Tibial artery (tissue), 4 donors: ENCODE data around the gene HNRNPL.

Experiments
- DNase-seq, 2 donors: peaks; one replicate each; pipeline ENCODE4 v3.0.0-alpha.2; 2019
- H3K27ac ChIP-seq, 2 donors: fragments of 200-600 bp; sonication (generic) in 1 of 2; 1 replicate in 1 of 2; 2 replicates in 1 of 2; pipeline ENCODE4 v1.5.1; 2018 to 2019; ENCODE audit warnings: mild to moderate bottlenecking in 1 of 2
- H3K27me3 ChIP-seq, 2 donors: fragments of 200-600 bp; sonication (generic) in 1 of 2; one replicate each; pipeline versions ENCODE4 v1.5.1 to v1.6.0; 2016 to 2019
- H3K36me3 ChIP-seq, 3 donors: fragments of 200-600 bp; sonication (generic) in 2 of 3; one replicate each; pipeline ENCODE4 v1.5.1; 2016 to 2019; ENCODE audit warnings: mild to moderate bottlenecking in 2 of 3
- H3K4me1 ChIP-seq, 4 donors: fragments of 200-600 bp; sonication (generic) in 2 of 4; 1 replicate in 3 of 4; 2 replicates in 1 of 4; pipeline ENCODE4 v1.5.1; 2016 to 2019
- H3K4me3 ChIP-seq, 2 donors: fragments of 200-600 bp; sonication (generic) in 1 of 2; 1 replicate in 1 of 2; 2 replicates in 1 of 2; pipeline ENCODE4 v1.5.1; 2018 to 2019; ENCODE audit warnings: mild to moderate bottlenecking in 2 of 2
- H3K9me3 ChIP-seq, 3 donors: fragments of 200-600 bp; sonication (generic) in 1 of 3; one replicate each; pipeline ENCODE4 v1.5.1; 2016 to 2019
- intact Hi-C: fragments of 100-400 bp; cut with DNase I; formaldehyde crosslinking; loops from one replicate; pipeline ENCODE4 v1.15.0; 2023; ENCODE audit warnings: low total_unique reads
- TF ChIP-seq, protein P1 (sequence below), 2 experiments: fragments of 200-600 bp in 1 of 2; fragments of 450-650 bp in 1 of 2; IDR thresholded peaks; one replicate each; pipeline ENCODE4 v1.5.1; 2017 to 2019; ENCODE audit warnings: antibody characterized with exemption in 2 of 2, mild to moderate bottlenecking in 1 of 2, moderate library complexity in 1 of 2

Gene HNRNPL

DNA sequence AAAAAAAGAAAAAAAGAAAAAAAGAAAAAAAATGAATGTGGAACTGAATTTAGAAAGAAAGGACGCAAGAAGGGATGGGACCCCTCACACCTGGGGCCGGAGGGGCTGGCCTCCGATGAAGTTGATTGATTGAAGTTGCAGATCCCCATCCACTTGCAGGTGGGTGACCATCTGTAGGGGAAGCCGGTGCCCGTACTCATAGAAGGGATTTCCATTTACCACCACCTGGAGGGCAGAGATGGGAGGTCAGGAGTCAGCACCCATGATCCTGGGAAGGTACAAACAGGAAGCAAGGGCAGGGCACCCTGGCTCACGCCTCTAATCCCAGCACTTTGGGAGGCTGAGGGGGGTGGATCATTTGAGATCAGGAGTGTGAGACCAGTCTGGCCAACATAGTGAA, 43.4 kb downstream of the HNRNPL start:
- Histone ChIP-seq H3K9me3 (no peaks in the 10 kb centered on the region), H3K36me3 (peaks cover 0 to 11% (median 0%) of the 10 kb centered on the region in 3 donors), H3K27ac (no peak overlapping the region), H3K4me1 (no peaks in the 10 kb centered on the region), H3K4me3 (no peak overlapping the region), H3K27me3 (no peaks in the 10 kb centered on the region)
- intact Hi-C loops = no loop called here
- DNase-seq = no peak
- TF ChIP-seq, protein P1, sequence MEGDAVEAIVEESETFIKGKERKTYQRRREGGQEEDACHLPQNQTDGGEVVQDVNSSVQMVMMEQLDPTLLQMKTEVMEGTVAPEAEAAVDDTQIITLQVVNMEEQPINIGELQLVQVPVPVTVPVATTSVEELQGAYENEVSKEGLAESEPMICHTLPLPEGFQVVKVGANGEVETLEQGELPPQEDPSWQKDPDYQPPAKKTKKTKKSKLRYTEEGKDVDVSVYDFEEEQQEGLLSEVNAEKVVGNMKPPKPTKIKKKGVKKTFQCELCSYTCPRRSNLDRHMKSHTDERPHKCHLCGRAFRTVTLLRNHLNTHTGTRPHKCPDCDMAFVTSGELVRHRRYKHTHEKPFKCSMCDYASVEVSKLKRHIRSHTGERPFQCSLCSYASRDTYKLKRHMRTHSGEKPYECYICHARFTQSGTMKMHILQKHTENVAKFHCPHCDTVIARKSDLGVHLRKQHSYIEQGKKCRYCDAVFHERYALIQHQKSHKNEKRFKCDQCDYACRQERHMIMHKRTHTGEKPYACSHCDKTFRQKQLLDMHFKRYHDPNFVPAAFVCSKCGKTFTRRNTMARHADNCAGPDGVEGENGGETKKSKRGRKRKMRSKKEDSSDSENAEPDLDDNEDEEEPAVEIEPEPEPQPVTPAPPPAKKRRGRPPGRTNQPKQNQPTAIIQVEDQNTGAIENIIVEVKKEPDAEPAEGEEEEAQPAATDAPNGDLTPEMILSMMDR (IDR thresholded peaks at IDR 0.05) = no peak

DNA sequence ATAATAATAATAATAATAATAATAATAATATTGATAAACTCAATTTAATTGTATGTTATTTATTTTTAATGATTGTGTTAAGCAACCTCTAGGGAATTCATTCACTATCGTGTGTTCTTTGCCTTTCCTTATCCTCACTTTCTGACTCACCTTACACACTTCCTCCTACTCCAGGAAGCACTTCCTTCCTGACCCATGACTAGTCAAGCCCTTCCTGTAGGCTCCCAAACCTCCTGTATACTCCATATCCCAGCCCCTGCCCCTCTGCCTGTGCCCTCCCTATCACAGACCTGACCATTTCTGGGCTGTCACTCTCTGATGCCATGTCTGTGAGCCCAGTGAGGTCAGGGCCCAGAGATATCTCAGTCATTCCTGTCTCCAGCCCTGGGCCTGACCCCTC, 44.6 kb downstream of the HNRNPL start:
- Histone ChIP-seq H3K4me1 (no peaks in the 10 kb centered on the region), H3K27ac (no peak overlapping the region), H3K9me3 (no peaks in the 10 kb centered on the region), H3K36me3 (peaks cover 0 to 11% (median 0%) of the 10 kb centered on the region in 3 donors), H3K4me3 (no peak overlapping the region), H3K27me3 (no peaks in the 10 kb centered on the region)
- TF ChIP-seq, protein P1 (IDR thresholded peaks at IDR 0.05) = no peak
- DNase-seq = no peak
- intact Hi-C loops = no loop called here

DNA sequence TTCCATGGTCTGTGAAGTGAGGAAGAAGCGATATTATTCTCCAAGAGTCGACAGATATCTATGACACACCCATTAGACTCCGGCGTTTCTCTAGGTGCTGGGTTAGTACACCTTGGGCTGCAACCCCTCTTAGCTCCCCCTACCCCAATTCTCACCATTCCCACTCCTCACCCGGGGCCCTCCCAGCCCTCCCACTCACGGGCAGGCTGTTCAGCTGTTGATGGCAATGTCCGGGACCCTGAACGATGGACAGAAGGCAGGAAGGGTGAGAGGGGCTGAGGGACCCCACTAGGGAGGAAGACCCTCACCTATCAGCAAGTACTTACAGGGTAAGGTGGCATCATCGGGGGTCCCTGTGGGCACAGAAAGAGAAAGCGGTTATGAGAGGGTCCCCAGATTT, 46.2 kb downstream of the HNRNPL start:
- H3K36me3 ChIP-seq = peaks cover 0 to 11% (median 0%) of the 10 kb centered on the region in 3 donors
- intact Hi-C loops = no loop called here
- H3K27ac ChIP-seq = no peak overlapping the region
- H3K27me3 ChIP-seq = no peaks in the 10 kb centered on the region
- H3K4me3 ChIP-seq = no peak overlapping the region
- TF ChIP-seq, protein P1 (IDR thresholded peaks at IDR 0.05) = no peak
- no peaks in the 10 kb centered on the region for H3K9me3 ChIP-seq
- no peaks in the 10 kb centered on the region for H3K4me1 ChIP-seq
- no peak for DNase-seq

DNA sequence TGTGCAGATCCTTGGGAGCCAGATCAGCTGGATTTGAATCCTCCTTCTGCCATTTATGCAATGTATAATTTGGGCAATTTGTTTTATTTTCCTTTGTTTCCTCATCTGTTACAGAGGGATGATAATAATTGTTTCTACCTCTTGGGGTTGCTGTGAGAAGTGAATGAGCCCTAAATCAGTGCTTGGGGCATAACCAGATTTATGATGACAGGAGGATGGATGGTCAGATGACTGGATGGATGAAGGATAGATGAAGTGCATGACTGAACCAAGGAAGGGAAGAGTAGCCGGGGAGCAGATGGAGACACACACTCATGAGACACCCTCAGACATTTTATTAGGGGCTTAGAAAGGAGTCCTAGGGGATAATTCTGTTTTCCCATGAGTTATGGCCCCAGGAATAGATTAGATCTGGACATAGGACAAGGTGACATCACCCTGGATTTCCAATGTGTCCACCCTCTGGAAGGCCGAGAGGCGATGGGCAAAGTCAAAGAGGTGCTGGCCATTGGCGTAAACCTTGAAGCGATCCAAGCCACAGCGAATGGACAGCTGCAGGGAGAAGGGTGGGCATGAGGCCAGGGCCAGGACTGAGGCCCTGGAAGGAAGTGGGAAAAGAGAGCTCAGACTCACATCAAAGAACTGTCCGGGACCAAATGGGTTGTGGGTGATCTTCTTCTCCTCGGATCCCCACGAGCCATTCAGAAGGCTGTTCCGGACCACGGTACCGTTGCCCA, 48.3 kb downstream of the HNRNPL start:
- no peak for DNase-seq
- no peak overlapping the region for H3K4me3 ChIP-seq
- TF ChIP-seq, protein P1 (IDR thresholded peaks at IDR 0.05) = no peak
- H3K36me3 ChIP-seq = peaks cover 0 to 11% (median 0%) of the 10 kb centered on the region in 3 donors
- H3K9me3 ChIP-seq = no peaks in the 10 kb centered on the region
- H3K27me3 ChIP-seq = no peaks in the 10 kb centered on the region
- no peaks in the 10 kb centered on the region for H3K4me1 ChIP-seq
- no peak overlapping the region for H3K27ac ChIP-seq
- intact Hi-C loops = no loop called here

DNA sequence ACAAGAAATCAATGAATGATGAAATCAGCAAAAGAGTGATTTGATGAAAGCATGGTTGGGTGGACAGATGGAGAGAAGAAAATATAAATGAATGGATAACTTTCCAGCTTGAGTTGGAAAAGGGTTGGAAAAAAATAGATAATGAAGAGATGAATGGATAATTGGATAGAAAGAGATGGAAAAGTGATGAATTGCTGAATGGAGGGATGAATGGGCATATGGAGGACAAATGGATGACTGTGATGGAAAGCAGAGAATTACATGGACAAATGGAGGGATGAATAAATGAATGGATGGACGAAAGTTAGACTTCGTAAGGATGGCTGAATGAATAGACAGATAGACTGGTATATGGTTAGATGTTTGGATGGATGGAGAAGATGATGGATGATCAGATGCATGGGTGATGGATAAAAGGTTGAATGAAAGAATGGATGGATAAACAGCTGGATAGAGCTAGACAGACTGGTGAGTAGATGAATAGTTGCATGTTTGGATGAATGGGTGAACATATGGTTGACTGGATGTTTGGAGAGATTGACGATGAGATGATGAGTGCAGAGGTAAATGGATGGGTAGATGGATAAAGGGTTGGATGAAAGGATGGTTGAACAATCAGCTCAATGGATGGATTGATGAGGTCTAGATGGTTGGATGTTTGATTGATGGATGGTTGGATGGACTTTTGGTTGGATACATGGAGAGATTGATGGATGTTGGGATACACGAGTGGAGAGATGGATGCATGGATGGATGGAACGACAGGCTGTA, 49.0 kb downstream of the HNRNPL start:
- Histone ChIP-seq H3K27ac (no peak overlapping the region), H3K4me3 (no peak overlapping the region), H3K36me3 (peaks cover 0 to 11% (median 0%) of the 10 kb centered on the region in 3 donors), H3K9me3 (no peaks in the 10 kb centered on the region), H3K4me1 (no peaks in the 10 kb centered on the region), H3K27me3 (no peaks in the 10 kb centered on the region)
- TF ChIP-seq, protein P1 (IDR thresholded peaks at IDR 0.05) = no peak
- intact Hi-C loops = no loop called here
- DNase-seq = no peak
